Endothelial cell of umbilical vein (primary cell): ENCODE results near the gene ZNF182. TPM values are rescaled to one million over a fixed set of nuclear protein-coding genes. Genes with fewer than 3 reads are reported as not detected.
"Not testable (repeated sequence)": the region's sequence is repeated elsewhere in the genome, so short reads cannot be mapped to it uniquely, and the experiment has no call there.

Experiments
- BruUV-seq: library from RNA; stranded (reverse); fragments of 400-500 nt; replicated peaks from 2 replicates; lab custom pipeline; 2021; lab: Mats Ljungman, UMichigan
- CTCF ChIA-PET: fragments of 300-600, 350-600 bp; sonication (Branson Sonifier 250); formaldehyde crosslinking; loops from one replicate; lab custom pipeline; 2021; ENCODE audit warnings: antibody characterized with exemption, inconsistent platforms; lab: Charles Lee
- POLR2A ChIA-PET: fragments of 300-600, 350-600 bp; sonication (Branson Sonifier 250); formaldehyde crosslinking; loops from one replicate; lab custom pipeline; 2021; ENCODE audit warnings: antibody characterized with exemption, inconsistent platforms; lab: Charles Lee
- DNase-seq: peaks from one replicate; pipeline ENCODE4 v3.0.0-alpha.2; 2011; ENCODE audit warnings: low read depth, low spot score
- FAIRE-seq: peaks from 2 replicates; lab custom pipeline; 2011; peaks lifted over from hg19 to GRCh38; lab: Jason Lieb, UNC
- H2AFZ ChIP-seq: 2 replicates; pipeline ENCODE4 v1.6.0; 2012; ENCODE audit warnings: low read depth, low read length, control low read depth, inconsistent platforms
- H3K27ac ChIP-seq: 2 replicates; pipeline ENCODE4 v1.5.1; 2011; ENCODE audit warnings: low read depth, mild to moderate bottlenecking, control low read depth, low read length, moderate library complexity; ENCODE audit not compliant: insufficient read depth
- H3K27me3 ChIP-seq, 2 experiments: 2 replicates each; pipeline versions ENCODE4 v1.6.0 to v1.6.1; 2011; ENCODE audit warnings: low read length in 2 of 2, mixed read lengths in 1 of 2; ENCODE audit not compliant: control insufficient read depth in 2 of 2, insufficient read depth in 2 of 2
- H3K36me3 ChIP-seq, 2 experiments: 2 replicates in 1 of 2; 3 replicates in 1 of 2; pipeline ENCODE4 v1.5.1; 2011; ENCODE audit warnings: low read length in 2 of 2, mild to moderate bottlenecking in 1 of 2, moderate library complexity in 1 of 2; ENCODE audit not compliant: control insufficient read depth in 2 of 2, insufficient read depth in 2 of 2; ENCODE audit errors: extremely low read depth in 1 of 2
- H3K4me1 ChIP-seq: 3 replicates; pipeline ENCODE4 v1.5.1; 2011; ENCODE audit warnings: mild to moderate bottlenecking, low read length; ENCODE audit not compliant: control insufficient read depth, insufficient read depth; ENCODE audit errors: extremely low read depth
- H3K4me2 ChIP-seq: 2 replicates; pipeline ENCODE4 v1.6.1; 2011; ENCODE audit warnings: low read length, control low read depth, mixed read lengths; ENCODE audit not compliant: insufficient read depth
- H3K4me3 ChIP-seq, 3 experiments: fragments of 200-600 bp in 1 of 3; sonication (generic), shearing (Covaris generic) in 1 of 3; replicated peaks in 1 of 3; 2 replicates each; pipeline ENCODE4 v1.5.1; 2011 to 2016; ENCODE audit warnings: control low read depth in 3 of 3, low read length in 3 of 3, mild to moderate bottlenecking in 2 of 3, inconsistent platforms in 1 of 3, low read depth in 1 of 3, moderate library complexity in 1 of 3; ENCODE audit not compliant: insufficient read depth in 1 of 3
- H3K79me2 ChIP-seq: 2 replicates; pipeline ENCODE4 v1.6.0; 2012; ENCODE audit warnings: low read length, inconsistent platforms; ENCODE audit not compliant: control insufficient read depth, insufficient read depth
- H3K9ac ChIP-seq: replicated peaks from 2 replicates; pipeline ENCODE3; 2011; ENCODE audit warnings: low read length, control low read depth; ENCODE audit not compliant: insufficient read depth; ENCODE audit errors: extremely low read depth
- H3K9me1 ChIP-seq: replicated peaks from 3 replicates; pipeline ENCODE4 v1.6.0; 2011; ENCODE audit warnings: mild to moderate bottlenecking, low read length; ENCODE audit not compliant: control insufficient read depth, insufficient read depth; ENCODE audit errors: extremely low read depth
- H3K9me3 ChIP-seq: replicated peaks from 2 replicates; pipeline ENCODE4 v1.5.1; 2012; ENCODE audit warnings: low read length, inconsistent platforms; ENCODE audit not compliant: control insufficient read depth, insufficient read depth
- H4K20me1 ChIP-seq: replicated peaks from 2 replicates; pipeline ENCODE3; 2011; ENCODE audit warnings: mild to moderate bottlenecking, low read length; ENCODE audit not compliant: control insufficient read depth, insufficient read depth; ENCODE audit errors: extremely low read depth
- CTCF ChIP-seq, 2 donors: IDR thresholded peaks; 1 replicate in 1 of 2; 2 replicates in 1 of 2; pipeline ENCODE4 v1.5.1; 2011; ENCODE audit warnings: low read length in 2 of 2, mild to moderate bottlenecking in 2 of 2, moderate library complexity in 2 of 2, control low read depth in 1 of 2, inconsistent platforms in 1 of 2, low read depth in 1 of 2; ENCODE audit not compliant: insufficient read depth in 1 of 2; ENCODE audit errors: extremely low read depth in 1 of 2
- FOS ChIP-seq: IDR thresholded peaks from 2 replicates; pipeline ENCODE4 v1.6.1; 2011; ENCODE audit warnings: mild to moderate bottlenecking, low read length, moderate library complexity, borderline replicate concordance; ENCODE audit not compliant: insufficient read depth
- GATA2 ChIP-seq: IDR thresholded peaks from 2 replicates; pipeline ENCODE4 v1.7.0; 2011; ENCODE audit warnings: low read depth, mild to moderate bottlenecking, moderate library complexity, mixed read lengths, low read length; ENCODE audit not compliant: insufficient read length, insufficient read depth
- dilution Hi-C: fragments of 300-500 bp; cut with MboI; formaldehyde crosslinking; loops from one replicate; pipeline ENCODE4 v1.15.0; 2019; ENCODE audit warnings: low sequenced_read_pairs; ENCODE audit not compliant: extremely low pct_ligation_motif_present
- intact Hi-C: fragments of 100-400 bp; cut with micrococcal nuclease; formaldehyde crosslinking; loops from one replicate; pipeline ENCODE4 v1.10.0; 2022
- polyA plus RNA-seq, 4 experiments: library from polyadenylated mRNA; depleted of rRNA in 3 of 4; stranded (reverse) in 3 of 4; unstranded in 1 of 4; fragments of >200 nt; gene quantifications; 2 replicates each; pipeline versions ENCODE4 v1.2.1 to v1.2.3, GENCODE V29; 2011 to 2012; ENCODE audit warnings: missing spikeins in 1 of 4
- total RNA-seq: library from RNA; stranded (reverse); gene quantifications from 2 replicates; pipeline ENCODE4 v1.2.3, GENCODE V29; 2021

The ZNF182 gene
- total and polyA plus RNA-seq, 2 donors (not counting 3 experiments of a cell fraction or from before 2014, with no cell fraction given), result 0.90 to 3.9 TPM

- CTCF ChIA-PET, result interaction anchor here (0.6 kb wide), 1 partner anchor 62 kb away, joined by 3 read pairs; no protein-coding TSS in a partner anchor
- no TSS peak for BruUV-seq
Observed at GRCh38 chrX:47958761-47959342, 44.9 kb downstream of the ZNF182 start.

GRCh38 chrX:47958206-47958605 is 45.6 kb downstream of the ZNF182 start:
- H3K9me1 ChIP-seq, DNase-seq, H3K36me3 ChIP-seq, H2AFZ ChIP-seq, H3K79me2 ChIP-seq, BruUV-seq, H3K27ac ChIP-seq, H3K4me1 ChIP-seq, dilution Hi-C loops, H3K4me3 ChIP-seq, H3K9me3 ChIP-seq, intact Hi-C loops, FAIRE-seq, POLR2A ChIA-PET, H4K20me1 ChIP-seq, H3K27me3 ChIP-seq, H3K4me2 ChIP-seq, CTCF ChIA-PET, H3K9ac ChIP-seq: not testable (repeated sequence)

More at GRCh38 chrX:47958761-47959342, 44.9 kb downstream of the ZNF182 start:
- TF ChIP-seq FOS (no peak), GATA2 (no peak), CTCF (IDR thresholded peaks at IDR 0.05; ENCODE audit: extremely low read depth in 1 of 2, insufficient read depth in 1 of 2, low read depth in 1 of 2, low read length in 2 of 2) (peak in 1 of 2 donors; percentile 32)
- POLR2A ChIA-PET, result no interaction called here
- Histone ChIP-seq H3K4me3 (no peak overlapping the region), H3K27ac (no peak overlapping the region), H3K9me3 (no peaks in the 10 kb centered on the region), H3K9me1 (no peaks in the 10 kb centered on the region), H3K36me3 (no peaks in the 10 kb centered on the region), H3K27me3 (no peaks in the 10 kb centered on the region), H2AFZ (no peak overlapping the region), H3K79me2 (no peaks in the 10 kb centered on the region), H4K20me1 (no peaks in the 10 kb centered on the region), H3K9ac (no peak overlapping the region), H3K4me1 (no peaks in the 10 kb centered on the region), H3K4me2 (no peak overlapping the region)
- FAIRE-seq, result peak; percentile 44
- dilution Hi-C loops, result no loop called here
- intact Hi-C loops, result loop anchor here (1.0 kb wide), 1 partner anchor 67 kb away; no protein-coding TSS in a partner anchor
- DNase-seq, result peak; percentile 5
